NCI-H1436 (cell line): Measurements from ENCODE around the gene URI1.
"Not testable (repeated sequence)": the region's sequence is repeated elsewhere in the genome, so short reads cannot be mapped to it uniquely, and the experiment has no call there.

ENCODE experiments used
- DNase-seq: peaks from one replicate; lab custom pipeline; 2025; lab: John Stamatoyannopoulos, UW

Gene URI1

DNA sequence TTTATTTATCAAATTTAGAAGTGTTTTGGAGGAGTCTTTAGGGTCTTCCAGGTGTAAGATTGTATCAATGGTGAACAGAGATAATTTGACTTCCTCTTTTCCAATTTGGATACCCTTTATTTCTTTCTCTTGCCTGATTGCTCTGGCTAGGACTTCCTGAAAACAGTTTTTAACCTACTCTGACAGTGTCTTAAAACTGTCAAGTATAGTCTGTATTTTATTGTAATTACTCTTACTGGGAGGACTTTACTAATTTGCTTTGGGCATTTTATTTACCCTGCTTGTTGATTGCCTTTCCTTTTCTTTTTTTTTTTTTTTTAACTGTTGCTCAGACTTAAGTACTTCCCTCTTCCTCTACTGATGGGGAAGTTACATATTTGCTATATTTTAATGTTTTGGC is 81.3 kb downstream of the URI1 start:
- no peak for DNase-seq

GRCh38 chr19:30024091-30024490 is 82.1 kb downstream of the URI1 start:
- DNase-seq: no peak

DNA sequence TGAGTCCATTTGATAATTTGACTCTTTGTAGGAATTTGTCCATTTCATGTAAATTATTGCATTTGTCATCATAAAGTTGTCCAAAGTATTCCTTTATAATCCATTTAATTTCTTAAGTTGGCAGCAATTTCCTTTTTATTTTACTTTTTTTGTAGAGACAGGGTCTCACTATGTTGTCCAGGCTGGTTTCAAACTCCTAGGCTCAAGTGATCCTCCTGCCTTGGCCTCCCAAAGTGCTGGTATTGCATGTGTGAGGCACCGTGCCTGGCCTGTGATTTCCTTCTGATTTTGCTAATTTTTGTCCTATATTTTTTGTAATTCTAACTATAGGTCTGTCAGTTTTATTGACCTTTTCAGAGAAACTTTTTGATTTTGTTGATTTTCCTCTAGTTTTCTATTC is 84.9 kb downstream of the URI1 start:
- no peak for DNase-seq

GRCh38 chr19:30028118-30028991 is 86.3 kb downstream of the URI1 start:
- DNase-seq: no peak

- DNase-seq: no peak
These were observed 86.9 kb downstream of the URI1 start for GRCh38 chr19:30028992-30029343.

DNA sequence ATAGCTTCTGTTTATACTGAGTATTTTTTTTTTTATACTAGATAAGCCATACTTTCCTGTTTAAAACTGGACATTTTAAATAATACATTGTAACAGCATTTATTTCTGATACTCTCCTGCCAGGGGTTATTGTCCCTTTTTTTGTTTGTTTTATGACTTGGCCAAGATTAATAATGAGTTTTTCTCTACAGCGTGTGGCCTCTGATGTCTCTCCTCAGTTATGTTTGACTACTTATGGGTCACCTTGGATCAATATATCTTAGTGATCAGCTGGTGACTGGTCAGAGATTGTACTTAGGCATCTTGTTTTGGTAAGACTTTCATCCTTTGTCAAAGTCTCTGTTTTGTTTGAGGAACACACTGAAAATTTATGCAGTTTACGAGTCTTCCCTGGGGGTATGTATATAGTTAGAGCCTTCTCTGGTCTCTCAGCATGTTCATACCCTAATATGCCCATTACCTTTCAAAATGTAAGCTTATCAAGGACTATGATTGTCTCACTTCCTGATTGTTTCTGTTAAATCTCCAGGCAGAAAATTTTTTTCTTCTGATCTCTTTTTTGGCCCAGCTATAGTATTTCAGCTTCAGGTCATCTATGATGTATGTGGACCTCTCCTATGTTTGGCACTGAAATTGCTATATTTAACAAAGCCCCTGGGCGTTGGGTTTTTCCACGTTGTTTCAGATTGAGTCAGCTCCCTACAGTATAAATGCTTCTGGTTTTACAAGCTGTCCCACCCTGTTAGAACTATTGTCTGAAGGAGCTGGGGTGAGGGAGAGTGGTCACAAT is 87.9 kb downstream of the URI1 start:
- DNase-seq: no peak

DNA sequence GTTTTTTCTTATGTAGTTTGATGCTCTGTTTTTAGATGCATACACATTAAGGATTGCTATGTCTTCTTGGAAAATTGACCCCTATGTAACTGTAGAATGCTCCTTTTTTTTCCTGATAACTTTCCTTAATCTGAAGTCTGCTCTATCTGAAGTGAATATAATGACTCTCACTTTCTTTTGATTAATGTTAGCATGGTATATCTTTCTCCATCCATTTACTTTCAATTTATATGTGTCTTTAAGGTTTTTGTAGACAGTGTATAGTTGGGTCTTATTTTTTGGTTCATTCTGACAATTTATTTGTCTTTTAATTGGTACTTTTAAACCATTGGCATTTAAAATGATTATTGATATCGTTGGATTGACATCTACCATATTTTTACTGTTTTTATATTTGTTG is 92.3 kb downstream of the URI1 start:
- DNase-seq: no peak

DNA sequence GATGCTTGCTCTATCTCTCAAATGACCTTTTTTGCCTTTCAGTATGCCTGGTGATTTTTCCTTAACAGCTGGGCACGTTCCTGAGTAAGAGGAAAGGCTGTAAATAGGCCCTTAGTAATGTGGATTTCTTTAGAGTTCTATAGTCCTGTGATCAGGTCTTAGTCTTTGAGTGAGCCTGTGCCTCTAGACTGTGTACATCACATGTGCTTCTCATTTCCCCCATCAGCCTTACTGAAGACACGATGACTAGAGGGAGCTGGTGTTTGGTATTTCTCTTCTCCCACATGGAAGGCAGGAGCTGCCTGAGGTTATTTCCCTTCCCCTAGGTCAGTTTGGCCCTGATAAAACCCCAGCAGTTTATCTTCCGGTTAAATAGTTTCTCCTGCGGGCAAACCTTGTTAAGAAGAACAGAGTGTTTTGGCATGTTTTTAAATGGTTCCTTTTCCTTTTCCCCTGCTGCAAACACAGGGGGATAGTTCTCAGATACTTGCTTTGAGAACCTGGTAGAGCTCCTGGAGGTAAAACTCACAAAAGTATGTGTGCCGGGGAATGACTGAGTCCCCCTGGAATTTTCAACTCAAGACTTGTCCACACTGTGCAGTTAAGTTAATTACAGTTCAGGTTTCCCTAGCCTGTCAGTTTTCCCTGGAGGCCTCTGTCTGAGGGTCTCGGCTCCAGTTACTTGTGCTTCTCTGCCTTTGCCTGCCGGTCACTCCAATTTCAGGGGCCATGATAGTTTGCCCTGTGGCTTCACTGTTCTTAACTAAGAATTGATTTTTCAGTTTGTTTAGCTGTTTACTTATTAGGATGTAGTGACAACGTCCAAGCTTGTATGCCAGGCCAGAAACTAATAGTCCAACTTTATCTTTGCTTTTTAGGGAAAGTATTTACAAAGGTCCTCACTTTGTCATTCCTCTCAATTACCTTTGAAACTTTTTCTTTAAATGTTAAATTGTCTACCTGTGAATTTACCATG is 94.4 kb downstream of the URI1 start:
- DNase-seq: no peak

GRCh38 chr19:30037835-30038234 is 95.8 kb downstream of the URI1 start:
- no peak for DNase-seq

GRCh38 chr19:30041931-30042330 is 99.9 kb downstream of the URI1 start:
- DNase-seq: not testable (repeated sequence)

GRCh38 chr19:30043008-30043407 is 101.0 kb downstream of the URI1 start:
- not testable (repeated sequence) for DNase-seq

DNA sequence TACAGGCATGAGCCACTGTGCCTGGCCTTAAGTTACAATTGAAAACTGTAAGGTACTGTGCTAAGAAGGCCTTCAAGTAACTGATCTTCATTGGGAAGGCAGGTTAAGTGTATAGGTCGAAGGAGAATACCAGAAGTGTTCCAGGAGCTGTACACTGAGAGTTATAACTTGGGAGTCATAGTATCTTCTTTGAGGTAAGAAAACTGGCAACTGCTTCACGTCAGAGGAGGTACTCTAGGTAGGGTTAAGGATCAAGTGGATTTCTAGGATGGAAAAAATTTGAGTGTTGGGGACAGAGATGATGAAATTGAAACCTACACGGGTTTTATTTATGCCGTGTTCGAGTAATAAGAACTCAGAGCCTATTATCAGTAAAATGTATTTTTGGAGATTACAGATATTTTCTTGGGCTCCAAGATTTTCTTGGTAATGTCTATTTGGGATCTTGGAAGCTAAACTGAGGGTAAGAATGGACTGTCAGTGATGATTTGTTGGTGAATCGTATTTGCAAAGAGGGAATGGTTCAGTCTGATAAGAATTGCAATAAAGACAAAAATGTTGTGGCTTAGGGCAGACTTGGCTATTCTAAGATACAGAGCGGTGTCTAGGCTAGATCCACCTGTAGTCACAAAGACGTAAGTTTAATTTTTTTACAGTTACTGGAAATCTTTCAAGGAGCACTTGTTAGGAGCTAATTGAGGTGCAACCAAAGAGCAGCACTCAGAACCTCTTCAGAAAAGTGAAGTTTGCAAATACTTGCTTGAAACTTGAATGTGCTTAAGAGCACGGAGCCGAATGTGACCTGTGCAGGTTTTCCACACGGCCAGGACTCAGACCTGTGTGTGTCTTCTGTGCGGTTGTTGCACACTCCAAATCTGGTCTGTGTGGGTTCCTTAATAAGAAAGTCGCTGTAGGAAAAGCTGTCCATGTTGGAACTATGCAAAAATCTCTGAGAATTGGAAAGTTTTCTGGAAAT is 102.5 kb downstream of the URI1 start:
- DNase-seq: no peak

DNA sequence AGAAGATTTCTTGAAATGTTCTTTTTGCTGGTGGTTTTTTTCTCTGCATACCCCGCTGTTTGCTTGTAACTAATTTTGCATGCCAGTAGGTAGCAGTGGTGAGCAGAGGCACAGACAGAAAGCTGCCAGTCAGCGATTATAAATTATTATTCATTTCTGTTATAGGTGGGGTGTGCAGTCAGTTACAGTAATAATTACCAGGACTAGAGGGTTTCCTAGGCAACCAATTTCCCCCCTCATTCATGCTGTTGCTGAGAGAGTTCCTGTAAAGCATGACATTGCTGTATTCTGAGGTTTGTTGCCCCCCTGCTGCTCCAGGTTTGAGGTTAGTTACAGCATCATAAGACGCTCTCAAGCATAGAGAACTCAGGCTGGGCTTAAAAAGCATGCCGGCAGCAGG is 104.5 kb downstream of the URI1 start:
- DNase-seq: peak; percentile 50

DNA sequence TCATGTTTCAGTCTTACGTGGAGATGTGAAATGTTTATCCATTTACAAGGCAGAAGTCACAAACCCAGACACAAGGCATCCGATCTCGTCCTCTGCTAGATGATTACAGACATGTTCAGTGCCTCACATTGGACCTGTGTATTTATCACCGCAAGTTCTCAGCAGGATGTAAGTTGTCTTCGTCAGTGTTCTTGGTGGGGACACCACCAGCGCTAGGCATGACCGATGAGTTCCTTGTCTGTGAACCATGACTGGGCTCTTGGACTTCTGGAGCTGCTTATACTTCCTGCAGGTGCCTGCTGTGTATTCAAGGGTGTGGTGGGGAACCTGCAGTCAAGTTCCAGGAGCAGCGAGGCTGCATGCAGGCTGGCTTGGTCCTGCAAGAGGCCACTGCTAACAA is 105.4 kb downstream of the URI1 start:
- no peak for DNase-seq

DNA sequence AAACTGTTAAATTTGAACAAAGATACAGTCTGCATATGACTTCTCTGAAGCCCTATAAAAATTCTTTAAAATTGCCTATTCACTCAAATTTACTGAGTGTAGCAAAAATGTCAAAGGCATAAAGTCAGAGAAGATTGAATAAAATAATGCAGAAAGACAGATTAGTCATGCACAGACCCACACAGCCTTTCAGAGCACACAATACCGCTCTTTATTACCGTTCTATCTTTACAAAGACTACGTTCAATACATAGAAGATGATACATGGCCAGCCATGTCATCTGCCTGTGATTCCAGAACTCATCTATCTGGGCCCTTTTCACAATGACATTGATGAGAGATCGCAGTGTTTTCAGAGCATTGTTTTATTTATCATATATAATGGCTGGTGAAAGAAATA is 107.2 kb downstream of the URI1 start:
- DNase-seq: no peak

- no peak for DNase-seq
These were observed 108.0 kb downstream of the URI1 start for GRCh38 chr19:30049846-30050667.

DNA sequence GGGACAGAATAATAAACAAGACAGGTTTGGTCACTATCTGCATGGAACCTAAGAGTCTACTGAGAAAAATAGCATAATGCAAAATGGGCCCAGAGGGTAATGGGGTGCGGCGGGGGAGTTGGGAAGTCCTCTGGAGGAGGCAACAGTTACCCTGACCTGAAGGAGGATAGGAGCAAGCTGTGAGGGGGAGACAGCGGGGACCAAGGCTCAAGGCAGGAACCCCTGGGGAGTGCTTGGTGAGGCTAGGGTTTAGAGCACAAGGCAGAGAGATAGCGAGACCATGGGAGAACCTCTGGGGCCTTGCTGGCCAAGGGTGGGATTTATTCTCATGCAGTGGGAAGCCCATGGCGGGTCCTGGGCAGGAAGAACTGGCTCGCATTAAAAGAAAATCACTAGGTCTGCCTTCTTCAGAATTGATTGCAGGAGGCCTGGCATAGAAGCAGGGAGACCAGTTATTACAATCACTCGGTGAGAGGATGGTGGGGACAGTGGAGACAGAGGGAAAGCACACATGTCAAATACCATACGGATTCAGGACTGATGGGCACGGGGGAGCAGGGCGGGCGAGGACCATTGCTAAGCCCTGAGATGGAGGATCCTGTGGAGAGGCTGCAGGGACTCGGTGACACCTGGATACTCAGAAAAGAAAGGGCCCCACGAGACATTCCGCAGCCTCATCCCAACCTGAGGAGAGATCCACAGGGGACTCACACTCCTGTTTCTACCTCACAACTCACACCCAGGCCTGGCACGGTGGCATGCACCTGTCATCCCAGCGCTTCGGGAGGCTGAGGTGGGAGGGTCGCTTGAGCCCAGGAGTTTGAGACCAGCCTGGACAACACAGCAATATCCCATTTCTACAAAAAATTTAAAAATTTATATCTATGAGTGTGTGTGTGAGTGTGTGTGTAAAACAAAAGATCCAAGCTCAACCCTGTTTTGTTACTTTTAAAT is 110.4 kb downstream of the URI1 start:
- DNase-seq: no peak

DNA sequence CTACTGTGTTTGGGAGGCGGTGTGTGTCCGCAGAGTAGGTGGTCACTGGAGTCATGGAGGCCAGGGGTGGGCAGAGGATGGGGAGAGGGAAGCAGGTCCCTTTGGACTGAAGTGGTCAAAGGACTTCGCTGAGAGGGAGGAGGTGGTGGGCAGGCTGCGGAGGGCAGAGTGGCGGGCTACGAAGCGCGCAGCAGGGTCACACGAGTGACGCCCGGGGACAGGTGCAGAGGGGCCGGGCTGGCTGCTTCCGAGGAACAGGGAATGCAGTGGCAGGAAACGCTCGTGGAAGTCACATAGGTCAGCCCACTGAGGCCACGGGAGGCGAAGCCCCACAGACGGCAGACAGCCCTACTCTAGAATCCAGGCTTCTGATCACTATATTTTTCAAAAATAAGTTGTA is 111.5 kb downstream of the URI1 start:
- no peak for DNase-seq

GRCh38 chr19:30054210-30054609 is 112.2 kb downstream of the URI1 start:
- no peak for DNase-seq
